A673 (cell line): ENCODE data around the gene RPL29.

ENCODE experiments used
- EZH2 ChIP-seq: fragments of 200-600 bp; sonication (generic); IDR thresholded peaks from 2 replicates; pipeline ENCODE4 v1.6.1; 2017; ENCODE audit warnings: borderline replicate concordance, low read depth, mild to moderate bottlenecking, mixed read lengths, antibody characterized with exemption, low read length; ENCODE audit not compliant: poor library complexity, severe bottlenecking
- TF ChIP-seq, protein P1 (sequence below): fragments of 300-800, 200-600 bp; sonication (generic); conservative IDR thresholded peaks from 2 replicates; pipeline ENCODE4 v1.5.1; 2017; ENCODE audit warnings: low read depth, mild to moderate bottlenecking, antibody characterized with exemption, low read length, moderate library complexity, mixed read lengths

DNA sequence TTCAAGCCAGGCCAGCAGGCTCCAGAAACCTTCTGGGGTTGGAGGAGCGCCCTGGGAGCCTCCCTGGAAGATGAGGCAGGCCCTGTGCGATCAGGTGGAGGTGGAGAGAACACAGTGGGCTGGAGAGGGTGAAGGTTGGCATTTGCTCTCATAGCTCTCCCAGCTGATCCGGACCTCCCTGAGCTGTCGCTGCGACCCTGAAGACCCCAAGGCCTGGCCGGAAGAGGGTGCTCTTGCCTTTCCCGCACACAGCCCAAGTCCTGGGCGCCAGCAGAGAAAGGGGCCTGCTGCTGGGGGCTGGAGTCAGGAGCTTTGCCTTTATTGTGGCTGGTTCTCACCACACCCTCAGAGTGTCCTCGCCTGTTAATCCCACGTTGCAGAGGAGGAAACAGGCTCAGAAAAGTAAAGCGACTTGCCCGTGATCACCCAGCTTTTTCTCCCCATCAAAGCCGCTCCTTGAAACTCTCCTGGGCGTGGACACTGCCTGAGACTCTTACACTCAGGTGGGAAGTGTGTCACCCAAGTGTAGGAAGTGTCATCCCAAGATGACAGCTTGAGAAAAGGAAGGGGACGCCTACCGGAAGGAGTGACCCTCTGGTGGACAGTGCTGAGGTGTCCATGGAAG is 8.6 kb upstream of the RPL29 start:
- TF ChIP-seq, protein P1, sequence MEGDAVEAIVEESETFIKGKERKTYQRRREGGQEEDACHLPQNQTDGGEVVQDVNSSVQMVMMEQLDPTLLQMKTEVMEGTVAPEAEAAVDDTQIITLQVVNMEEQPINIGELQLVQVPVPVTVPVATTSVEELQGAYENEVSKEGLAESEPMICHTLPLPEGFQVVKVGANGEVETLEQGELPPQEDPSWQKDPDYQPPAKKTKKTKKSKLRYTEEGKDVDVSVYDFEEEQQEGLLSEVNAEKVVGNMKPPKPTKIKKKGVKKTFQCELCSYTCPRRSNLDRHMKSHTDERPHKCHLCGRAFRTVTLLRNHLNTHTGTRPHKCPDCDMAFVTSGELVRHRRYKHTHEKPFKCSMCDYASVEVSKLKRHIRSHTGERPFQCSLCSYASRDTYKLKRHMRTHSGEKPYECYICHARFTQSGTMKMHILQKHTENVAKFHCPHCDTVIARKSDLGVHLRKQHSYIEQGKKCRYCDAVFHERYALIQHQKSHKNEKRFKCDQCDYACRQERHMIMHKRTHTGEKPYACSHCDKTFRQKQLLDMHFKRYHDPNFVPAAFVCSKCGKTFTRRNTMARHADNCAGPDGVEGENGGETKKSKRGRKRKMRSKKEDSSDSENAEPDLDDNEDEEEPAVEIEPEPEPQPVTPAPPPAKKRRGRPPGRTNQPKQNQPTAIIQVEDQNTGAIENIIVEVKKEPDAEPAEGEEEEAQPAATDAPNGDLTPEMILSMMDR: peak; percentile 45
- TF ChIP-seq EZH2: no peak
